NCI-H82 (cell line): ENCODE data around the gene PFKFB3.
"Not testable (repeated sequence)": the region's sequence is repeated elsewhere in the genome, so short reads cannot be mapped to it uniquely, and the experiment has no call there.

ENCODE experiments used
- DNase-seq: peaks from one replicate; lab custom pipeline; 2025; lab: John Stamatoyannopoulos, UW

PFKFB3 gene

GRCh38 chr10:6236349-6237198, 33.8 kb downstream of the PFKFB3 start:
- no peak for DNase-seq

DNA sequence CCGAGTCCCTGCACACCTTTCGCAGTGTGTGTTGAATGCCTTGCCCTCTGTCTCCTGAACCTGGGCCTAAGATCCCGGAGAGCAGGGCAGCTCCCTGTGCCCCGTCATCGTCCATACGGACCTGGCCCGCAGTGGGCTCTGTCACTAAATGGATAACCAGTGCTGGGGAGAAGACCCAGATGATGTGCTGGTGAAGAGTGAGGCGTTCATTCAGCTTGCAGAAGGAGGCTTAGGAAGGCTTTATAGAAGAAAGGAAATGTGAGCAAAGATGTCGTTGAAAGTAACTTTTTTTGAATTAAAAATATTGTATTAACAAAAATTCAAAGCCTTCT, 34.4 kb downstream of the PFKFB3 start:
- no peak for DNase-seq

DNA sequence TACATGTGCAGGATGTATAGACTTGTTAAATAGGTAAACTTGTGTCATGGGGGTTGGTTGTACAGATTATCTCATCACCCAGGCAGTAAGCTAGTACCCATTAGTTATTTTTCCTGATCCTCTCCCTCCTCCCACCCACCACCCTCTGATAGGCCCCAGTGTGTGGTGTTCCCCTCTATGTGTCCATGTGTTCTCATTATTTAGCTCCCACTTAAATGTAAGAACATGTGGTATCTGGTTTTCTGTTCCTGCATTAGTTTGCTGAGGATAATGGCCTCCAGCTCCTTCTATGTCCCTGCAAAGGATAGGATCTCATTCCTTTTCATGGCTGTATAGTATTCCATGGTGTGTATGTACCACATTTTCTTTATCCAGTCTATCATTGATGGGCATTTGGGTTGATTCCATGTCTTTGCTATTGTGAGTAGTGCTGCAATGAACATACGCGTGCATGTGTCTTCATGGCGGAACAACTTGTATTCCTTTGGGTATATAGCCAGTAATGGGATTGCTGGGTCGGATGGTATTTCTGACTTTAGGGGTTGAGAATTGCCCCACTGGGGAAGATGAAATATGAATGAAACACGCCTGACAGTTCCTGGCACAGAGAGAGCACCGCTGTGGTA, 36.0 kb downstream of the PFKFB3 start:
- not testable (repeated sequence) for DNase-seq

DNA sequence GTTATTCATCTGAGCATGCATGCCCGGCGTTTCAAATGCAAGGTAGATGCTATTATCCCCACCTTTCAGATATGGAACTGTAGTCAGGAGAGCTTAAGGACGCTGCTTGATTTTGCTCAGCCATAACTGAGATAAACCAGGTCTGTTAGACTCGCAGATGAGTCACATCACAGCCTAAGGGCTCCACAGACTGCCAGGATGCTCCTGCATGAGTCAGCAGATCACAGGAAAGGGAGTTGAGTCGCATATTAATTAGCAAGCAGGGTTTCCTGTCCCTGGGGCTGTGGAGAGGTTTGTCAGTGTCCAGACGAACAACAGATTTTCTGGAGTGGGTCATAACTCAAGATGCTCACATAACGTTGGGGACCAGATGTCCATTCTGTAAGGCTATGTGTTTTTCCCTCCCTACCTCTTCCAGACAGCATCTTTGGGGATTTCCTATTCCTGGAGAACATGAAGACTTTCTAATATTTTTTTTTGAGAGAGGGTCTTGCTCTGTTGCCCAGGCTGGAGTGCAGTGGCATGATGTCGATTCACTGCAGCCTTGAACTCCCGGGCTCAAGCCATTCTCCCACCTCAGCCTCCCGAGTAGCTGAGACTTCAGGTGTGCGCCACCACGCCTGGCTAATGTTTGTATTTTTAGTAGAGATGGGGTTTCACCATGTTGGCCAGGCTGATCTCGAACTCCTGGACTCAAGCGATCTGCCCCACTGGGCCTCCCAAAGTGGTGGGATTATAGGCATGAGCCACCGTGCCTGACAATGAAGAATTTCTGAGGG, 36.7 kb downstream of the PFKFB3 start:
- DNase-seq = no peak

DNA sequence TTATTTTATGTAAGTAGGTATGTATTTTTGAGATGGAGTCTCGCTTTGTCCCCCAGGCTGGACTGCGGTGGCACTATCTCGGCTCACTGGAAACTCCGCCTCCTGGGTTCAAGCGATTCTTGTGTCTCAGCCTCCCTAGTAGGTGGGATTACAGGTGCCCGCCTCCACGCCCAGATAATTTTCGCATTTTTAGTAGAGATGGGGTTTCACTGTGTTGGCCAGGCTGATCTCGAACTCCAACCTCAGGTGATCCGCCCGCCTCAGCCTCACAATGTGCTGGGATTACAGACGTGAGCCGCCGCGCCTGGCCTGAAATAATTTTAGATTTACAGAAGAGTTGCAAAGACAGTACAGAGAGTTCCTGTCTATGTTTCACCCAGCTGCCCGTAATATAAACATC, 37.5 kb downstream of the PFKFB3 start:
- DNase-seq = no peak

GRCh38 chr10:6242089-6242488, 39.4 kb downstream of the PFKFB3 start:
- DNase-seq = no peak

DNA sequence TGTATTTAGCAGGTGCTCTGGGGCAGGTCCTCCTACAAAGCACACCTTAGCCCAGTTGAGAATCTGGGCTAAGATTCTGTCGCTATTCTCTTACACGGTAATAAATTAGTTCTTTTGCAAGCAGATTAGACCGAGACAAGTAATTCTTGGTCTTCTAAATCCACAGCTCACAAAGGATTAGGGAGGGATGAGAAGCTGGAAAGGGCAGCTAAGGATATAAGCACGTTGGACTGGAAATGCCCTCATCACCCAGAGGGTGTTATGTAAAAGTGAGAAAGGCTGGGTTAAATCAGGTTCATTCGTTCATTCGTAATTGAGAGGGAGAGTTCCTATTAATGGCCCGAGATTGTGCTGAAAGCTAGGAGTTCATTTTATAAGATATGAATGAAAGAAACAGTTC, 41.8 kb downstream of the PFKFB3 start:
- peak; percentile 93 for DNase-seq

DNA sequence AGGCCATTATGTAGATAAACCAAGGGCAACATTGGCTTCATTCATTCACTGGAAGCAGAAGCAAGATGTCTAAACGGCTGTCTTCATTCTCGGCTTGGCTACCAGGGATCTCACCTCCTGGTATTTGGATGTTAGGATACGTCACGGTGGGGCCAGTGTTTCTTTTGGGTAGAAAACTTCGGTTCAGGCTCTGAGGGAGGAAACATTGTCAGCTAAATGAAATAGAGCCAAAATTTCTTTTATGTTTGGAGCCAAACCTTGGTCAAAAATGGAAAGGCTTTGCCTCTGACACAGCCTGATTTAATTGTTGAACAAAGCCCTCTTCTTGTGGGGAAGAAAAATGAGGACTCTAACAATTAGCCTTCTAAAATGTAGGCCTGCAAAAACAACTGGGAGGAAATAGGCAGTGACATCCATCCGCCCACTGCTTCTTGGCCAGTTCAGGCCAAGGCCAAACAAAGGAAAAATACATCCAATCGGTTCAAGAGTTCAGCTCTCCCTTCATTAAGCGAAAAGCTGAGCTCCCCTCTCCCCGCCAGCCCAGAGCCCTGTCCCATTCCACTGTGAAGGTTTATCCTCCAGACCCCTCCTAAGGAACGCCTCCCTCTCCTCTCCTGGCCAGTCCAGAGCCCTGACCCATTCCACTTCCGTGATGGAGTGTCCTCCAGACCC, 44.4 kb downstream of the PFKFB3 start:
- DNase-seq = no peak

DNA sequence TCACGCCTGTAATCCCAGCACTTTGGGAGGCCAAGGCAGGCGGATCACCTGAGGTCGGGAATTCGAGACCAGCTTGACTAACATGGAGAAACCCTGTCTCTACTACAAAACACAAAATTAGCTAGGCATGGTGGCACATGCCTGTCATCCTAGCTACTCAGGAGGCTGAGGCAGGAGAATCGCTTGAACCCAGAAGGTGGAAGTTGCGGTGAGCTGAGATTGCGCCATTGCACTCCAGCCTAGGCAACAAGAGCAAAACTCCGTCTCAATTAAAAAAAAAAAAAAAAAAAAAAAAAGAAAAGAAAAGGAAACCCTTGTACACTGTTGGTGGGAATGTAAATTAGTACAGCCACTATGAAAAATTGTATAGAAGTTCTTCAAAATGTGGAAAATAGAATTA, 46.2 kb downstream of the PFKFB3 start:
- not testable (repeated sequence) for DNase-seq

DNA sequence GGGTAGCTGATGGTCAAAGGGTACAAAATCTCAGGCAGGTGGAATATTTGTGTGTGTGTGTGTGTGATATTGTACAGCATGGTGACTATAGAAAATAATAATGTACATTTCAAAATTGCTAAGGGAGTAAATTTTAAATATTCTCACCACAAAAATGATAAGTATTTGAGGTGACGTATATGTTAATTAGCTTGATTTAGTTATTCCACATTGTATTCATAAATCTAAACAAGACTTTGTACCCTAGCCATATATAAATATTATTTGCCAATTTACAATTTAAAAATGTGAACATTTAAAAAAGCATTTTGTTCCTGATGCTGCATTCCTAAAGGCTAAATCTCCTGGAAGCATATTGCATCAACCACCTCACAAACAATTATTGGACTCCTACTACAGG, 47.0 kb downstream of the PFKFB3 start:
- DNase-seq = no peak

- no peak for DNase-seq
Observed at GRCh38 chr10:6250745-6251144, 48.0 kb downstream of the PFKFB3 start.

GRCh38 chr10:6254201-6254600, 51.5 kb downstream of the PFKFB3 start:
- DNase-seq = no peak

- no peak for DNase-seq
Observed at GRCh38 chr10:6255548-6256061, 52.9 kb downstream of the PFKFB3 start.

- no peak for DNase-seq
Observed at GRCh38 chr10:6256439-6256838, 53.7 kb downstream of the PFKFB3 start.

- DNase-seq = no peak
Observed at GRCh38 chr10:6259153-6259552, 56.4 kb downstream of the PFKFB3 start.

DNA sequence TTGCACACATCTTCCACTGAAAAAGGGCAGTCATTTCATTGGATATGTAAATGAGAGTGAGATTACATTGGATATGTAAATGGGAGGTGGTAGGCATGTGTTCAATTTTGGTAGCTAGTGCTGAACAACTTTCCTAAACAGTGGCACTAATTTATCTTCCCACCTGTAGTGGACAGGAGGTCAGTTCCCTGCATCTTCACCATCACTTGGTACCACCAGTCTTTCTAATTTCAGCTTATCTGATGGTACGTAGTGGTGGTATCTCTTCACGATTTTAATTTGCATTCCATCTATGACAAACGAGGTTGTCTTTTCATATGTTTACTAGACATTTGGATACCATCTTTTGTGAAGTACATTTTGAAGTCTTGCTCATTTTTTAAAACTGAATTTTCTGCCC, 58.1 kb downstream of the PFKFB3 start:
- DNase-seq = no peak

DNA sequence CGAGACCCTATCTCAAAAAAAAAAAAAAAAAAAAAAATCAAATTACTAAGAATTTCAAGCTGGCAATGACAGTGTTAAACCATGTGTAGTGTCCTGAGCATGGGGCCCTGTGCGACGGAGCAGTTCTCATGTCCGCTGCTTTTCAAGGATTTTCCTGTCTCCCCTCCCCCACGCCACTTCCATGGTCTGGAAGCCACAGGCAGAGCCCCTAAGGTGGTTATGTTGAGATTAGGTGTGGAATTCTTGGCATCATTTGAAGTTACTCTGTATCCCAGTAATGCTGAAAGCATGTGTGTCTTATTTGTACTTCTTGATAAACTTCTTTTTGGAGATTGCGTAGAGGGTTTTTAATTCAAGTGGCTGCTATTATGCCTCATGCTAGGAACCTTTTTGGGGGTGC, 65.2 kb downstream of the PFKFB3 start:
- DNase-seq = no peak

- DNase-seq = no peak
Observed at GRCh38 chr10:6269432-6269831, 66.7 kb downstream of the PFKFB3 start.

- DNase-seq = no peak
Observed at GRCh38 chr10:6269953-6270867, 67.5 kb downstream of the PFKFB3 start.

DNA sequence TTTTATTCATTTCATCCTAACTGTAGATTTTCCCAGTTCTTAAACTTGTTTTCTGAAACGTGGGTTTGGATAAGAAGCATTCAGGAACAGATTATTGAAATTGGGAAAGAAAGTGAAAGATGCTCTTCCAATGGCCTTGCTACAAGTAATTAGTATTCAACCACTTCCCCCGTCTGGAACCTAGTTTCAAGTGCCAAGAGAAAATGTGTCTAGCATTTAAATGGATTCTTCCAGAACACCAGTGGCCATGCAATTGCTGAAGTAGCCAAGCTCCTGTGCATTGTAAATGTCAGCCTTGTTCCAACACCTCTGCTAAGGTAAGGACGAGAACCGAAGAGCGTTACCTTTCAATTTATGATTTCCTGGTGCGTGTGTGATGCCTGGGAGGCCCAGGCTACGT, 68.2 kb downstream of the PFKFB3 start:
- no peak for DNase-seq

DNA sequence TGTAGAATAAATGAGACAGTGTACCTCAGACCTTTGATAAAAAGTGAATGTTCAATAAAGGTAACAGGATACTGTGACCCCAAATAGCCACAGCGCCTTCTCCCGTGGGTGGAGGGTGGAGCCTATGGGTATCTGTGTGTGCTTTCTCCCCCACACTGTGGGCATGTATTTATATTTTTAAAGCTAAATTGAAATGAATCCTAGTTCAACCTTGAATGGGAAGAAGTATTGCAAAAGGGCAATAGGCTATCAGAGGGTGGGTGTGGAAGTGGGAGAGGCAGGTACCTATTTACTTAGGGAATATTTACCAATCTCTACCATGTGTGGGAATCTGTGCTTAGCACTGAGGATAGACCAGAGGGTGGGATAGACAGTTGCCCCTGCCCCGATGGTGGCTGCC, 68.9 kb downstream of the PFKFB3 start:
- no peak for DNase-seq
